C4-2B (cell line): ENCODE results near the gene ARID2.

Source experiments
- H3K27ac ChIP-seq: fragments of 450-650 bp; 2 replicates; pipeline ENCODE4 v1.5.1; 2017
- ZFX ChIP-seq: fragments of 450-650 bp; IDR thresholded peaks from 2 replicates; pipeline ENCODE4 v1.6.1; 2017
- TF ChIP-seq, protein P1 (sequence below): fragments of 450-650 bp; conservative IDR thresholded peaks from 2 replicates; pipeline ENCODE4 v1.5.1; 2017; ENCODE audit warnings: mild to moderate bottlenecking

ARID2 gene

GRCh38 chr12:45939759-45940158, 210.3 kb downstream of the ARID2 start:
- no peak overlapping the region for H3K27ac ChIP-seq
- TF ChIP-seq, protein P1, sequence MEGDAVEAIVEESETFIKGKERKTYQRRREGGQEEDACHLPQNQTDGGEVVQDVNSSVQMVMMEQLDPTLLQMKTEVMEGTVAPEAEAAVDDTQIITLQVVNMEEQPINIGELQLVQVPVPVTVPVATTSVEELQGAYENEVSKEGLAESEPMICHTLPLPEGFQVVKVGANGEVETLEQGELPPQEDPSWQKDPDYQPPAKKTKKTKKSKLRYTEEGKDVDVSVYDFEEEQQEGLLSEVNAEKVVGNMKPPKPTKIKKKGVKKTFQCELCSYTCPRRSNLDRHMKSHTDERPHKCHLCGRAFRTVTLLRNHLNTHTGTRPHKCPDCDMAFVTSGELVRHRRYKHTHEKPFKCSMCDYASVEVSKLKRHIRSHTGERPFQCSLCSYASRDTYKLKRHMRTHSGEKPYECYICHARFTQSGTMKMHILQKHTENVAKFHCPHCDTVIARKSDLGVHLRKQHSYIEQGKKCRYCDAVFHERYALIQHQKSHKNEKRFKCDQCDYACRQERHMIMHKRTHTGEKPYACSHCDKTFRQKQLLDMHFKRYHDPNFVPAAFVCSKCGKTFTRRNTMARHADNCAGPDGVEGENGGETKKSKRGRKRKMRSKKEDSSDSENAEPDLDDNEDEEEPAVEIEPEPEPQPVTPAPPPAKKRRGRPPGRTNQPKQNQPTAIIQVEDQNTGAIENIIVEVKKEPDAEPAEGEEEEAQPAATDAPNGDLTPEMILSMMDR = no peak
- no peak for TF ChIP-seq ZFX

DNA sequence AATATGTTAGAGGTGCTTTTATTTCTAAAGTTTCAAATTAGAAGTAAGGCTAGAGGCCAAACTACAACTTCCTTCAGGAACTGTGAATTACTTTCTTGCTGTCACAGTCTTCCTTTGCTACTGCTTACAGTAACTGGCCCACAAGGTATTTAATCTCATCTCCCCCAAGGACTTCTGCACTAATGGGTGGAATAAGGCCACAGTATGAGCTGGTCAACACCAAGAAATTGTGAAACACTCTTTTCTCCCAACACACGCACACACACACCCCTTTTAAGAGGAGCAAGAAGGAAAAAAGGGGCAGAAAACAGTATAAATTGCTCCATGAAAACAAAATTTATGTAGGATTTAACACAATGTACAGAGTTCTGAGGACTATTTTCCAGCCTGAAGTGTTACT, 215.3 kb downstream of the ARID2 start:
- no peak overlapping the region for H3K27ac ChIP-seq
- TF ChIP-seq, protein P1 = no peak
- no peak for TF ChIP-seq ZFX

DNA sequence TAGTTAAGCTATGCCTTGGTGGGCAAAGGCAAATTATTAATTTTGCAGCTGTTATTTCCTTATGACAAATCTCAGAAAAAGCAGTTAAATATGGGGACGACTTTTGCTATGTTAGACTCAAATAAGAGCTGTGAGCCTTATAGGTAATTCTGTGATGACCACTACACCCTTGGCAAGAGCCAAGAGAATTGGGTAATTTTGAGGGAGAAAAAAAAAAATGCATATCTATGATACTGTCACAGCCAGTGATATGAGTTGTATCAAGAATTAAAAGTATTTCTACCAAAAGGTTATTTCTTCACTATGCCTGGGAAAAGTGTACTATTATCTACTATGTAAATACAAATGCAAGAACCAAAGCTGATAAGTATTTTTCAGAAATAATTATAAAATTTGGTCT, 216.9 kb downstream of the ARID2 start:
- H3K27ac ChIP-seq = no peak overlapping the region
- TF ChIP-seq, protein P1 = no peak
- TF ChIP-seq ZFX = no peak

- no peak for TF ChIP-seq ZFX
- TF ChIP-seq, protein P1 = no peak
- H3K27ac ChIP-seq = no peak overlapping the region
Measured at GRCh38 chr12:45948546-45948945, 219.0 kb downstream of the ARID2 start.
